Activated CD4-positive, alpha-beta T cell treated with anti-CD3 and anti-CD28 coated beads, Interleukin-2, amount 10 ng/mL, durations not matched to agents 7 days and 5 days (primary cell): ENCODE data around the gene SGSH. TPM values are rescaled to one million over a fixed set of nuclear protein-coding genes. Genes with fewer than 3 reads are reported as not detected.

ENCODE experiments used
- CTCF ChIA-PET: fragments of 350-600 bp; sonication (Branson Sonifier 250); formaldehyde crosslinking; loops from one replicate; lab custom pipeline; 2021; ENCODE audit warnings: antibody characterized with exemption; lab: Charles Lee
- POLR2A ChIA-PET: fragments of 350-600 bp; sonication (Branson Sonifier 250); formaldehyde crosslinking; loops from one replicate; lab custom pipeline; 2021; ENCODE audit warnings: antibody characterized with exemption; lab: Charles Lee
- DNase-seq: peaks from one replicate; pipeline ENCODE4 v3.0.0-alpha.2; 2020
- H3K27ac Mint-ChIP-seq: one replicate; pipeline ENCODE4 v1.8.0; 2021; ENCODE audit warnings: mild to moderate bottlenecking, moderate library complexity, mixed read lengths
- H3K27me3 Mint-ChIP-seq: one replicate; pipeline ENCODE4 v1.8.0; 2021; ENCODE audit warnings: mixed read lengths
- H3K36me3 Mint-ChIP-seq: one replicate; pipeline ENCODE4 v1.8.0; 2021; ENCODE audit warnings: low read depth, mixed read lengths
- H3K4me1 Mint-ChIP-seq: one replicate; pipeline ENCODE4 v1.8.0; 2021; ENCODE audit warnings: mixed read lengths
- H3K4me3 Mint-ChIP-seq: one replicate; pipeline ENCODE4 v1.8.0; 2021; ENCODE audit warnings: mild to moderate bottlenecking, moderate library complexity, mixed read lengths
- H3K9me3 Mint-ChIP-seq: one replicate; pipeline ENCODE4 v1.8.0; 2021; ENCODE audit warnings: mixed read lengths
- total RNA-seq, 2 experiments: library from RNA; stranded (reverse); gene quantifications; one replicate each; pipeline ENCODE4 v1.2.3, GENCODE V29; 2021

SGSH gene
- total RNA-seq, 2 experiments from 2014 or later = 31.5 to 34.3 TPM

DNA sequence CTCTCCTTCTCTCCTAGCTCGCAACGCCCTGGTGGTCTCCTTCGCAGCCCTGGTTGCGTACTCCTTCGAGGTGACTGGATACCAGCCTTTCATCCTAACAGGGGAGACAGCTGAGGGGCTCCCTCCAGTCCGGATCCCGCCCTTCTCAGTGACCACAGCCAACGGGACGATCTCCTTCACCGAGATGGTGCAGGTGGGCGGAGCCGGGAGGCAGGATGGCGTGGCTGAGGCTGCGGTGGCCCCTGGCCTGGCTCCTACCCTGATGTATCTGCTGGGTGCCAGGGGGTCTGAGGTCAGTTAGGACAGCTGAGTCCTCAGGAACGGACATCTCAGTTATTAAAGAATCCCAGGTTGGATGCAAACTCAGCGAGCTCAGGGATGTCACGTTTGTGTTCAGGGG is 16.8 kb upstream of the SGSH start:
- CTCF ChIA-PET = interaction anchor here (1.1 to 1.2 kb wide), 2 partner anchors 10 to 11 kb away, joined by 3 read pairs; no protein-coding TSS in a partner anchor

DNA sequence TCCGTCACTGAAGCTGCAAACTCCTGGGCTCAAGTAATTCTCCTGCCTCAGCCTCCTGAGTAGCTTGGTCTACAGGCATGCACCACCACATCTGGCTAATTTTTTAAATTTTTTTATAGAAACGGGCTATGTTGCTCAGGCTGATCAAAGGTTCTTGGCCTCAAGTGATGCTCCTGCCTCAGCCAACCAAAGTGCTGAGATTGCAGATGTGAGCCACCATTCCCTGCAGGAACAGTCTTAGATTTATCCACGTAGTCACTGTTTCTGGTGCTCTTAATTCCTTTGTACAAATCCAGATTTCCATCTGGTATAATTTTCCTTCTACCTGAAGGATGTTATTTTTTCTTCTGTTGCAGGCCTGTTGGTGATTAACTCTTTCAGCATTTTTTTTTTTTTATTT is 13.1 kb upstream of the SGSH start:
- CTCF ChIA-PET = no interaction called here
- H3K9me3 Mint-ChIP-seq = peaks cover 20% of the 10 kb centered on the region
- no peaks in the 10 kb centered on the region for H3K27me3 Mint-ChIP-seq
- POLR2A ChIA-PET = no interaction called here
- peaks cover 20% of the 10 kb centered on the region for H3K36me3 Mint-ChIP-seq
- DNase-seq = no peak
- no peak overlapping the region for H3K4me3 Mint-ChIP-seq
- no peak overlapping the region for H3K27ac Mint-ChIP-seq
- H3K4me1 Mint-ChIP-seq = no peaks in the 10 kb centered on the region

More for the DNA sequence above, 16.8 kb upstream of the SGSH start:
- peaks cover 14% of the 10 kb centered on the region for H3K9me3 Mint-ChIP-seq
- no peaks in the 10 kb centered on the region for H3K4me1 Mint-ChIP-seq
- no peak overlapping the region for H3K27ac Mint-ChIP-seq
- H3K4me3 Mint-ChIP-seq = no peak overlapping the region
- peaks cover 15% of the 10 kb centered on the region for H3K36me3 Mint-ChIP-seq
- H3K27me3 Mint-ChIP-seq = no peaks in the 10 kb centered on the region
- no peak for DNase-seq
- POLR2A ChIA-PET = no interaction called here

DNA sequence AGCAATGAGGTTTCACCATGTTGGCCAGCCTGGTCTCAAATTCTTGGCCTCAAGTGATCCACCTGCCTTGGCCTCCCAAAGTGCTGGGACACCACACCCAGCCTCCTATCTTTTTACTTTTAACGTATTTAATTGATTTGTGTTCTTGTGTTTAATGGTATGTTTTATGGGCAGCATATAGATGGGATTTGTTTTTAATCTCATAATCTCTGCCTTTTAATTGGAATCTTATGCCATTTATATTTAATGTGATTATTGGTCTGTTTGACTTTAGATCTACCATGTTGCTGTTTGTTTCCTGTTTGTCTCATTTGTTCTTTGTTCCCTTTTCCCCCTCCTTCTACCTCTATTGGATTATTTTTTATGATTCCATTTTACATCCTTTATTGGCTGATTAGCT is 12.3 kb upstream of the SGSH start:
- Mint-ChIP-seq H3K27ac (no peak overlapping the region), H3K4me3 (no peak overlapping the region), H3K27me3 (no peaks in the 10 kb centered on the region), H3K36me3 (peaks cover 20% of the 10 kb centered on the region), H3K9me3 (peaks cover 20% of the 10 kb centered on the region), H3K4me1 (no peaks in the 10 kb centered on the region)
- ChIA-PET POLR2A (no interaction called here), CTCF (interaction anchor here (0.8 to 1.5 kb wide), 2 partner anchors 21 to 29 kb away, joined by 3 to 5 read pairs; no protein-coding TSS in a partner anchor)
- DNase-seq = no peak

DNA sequence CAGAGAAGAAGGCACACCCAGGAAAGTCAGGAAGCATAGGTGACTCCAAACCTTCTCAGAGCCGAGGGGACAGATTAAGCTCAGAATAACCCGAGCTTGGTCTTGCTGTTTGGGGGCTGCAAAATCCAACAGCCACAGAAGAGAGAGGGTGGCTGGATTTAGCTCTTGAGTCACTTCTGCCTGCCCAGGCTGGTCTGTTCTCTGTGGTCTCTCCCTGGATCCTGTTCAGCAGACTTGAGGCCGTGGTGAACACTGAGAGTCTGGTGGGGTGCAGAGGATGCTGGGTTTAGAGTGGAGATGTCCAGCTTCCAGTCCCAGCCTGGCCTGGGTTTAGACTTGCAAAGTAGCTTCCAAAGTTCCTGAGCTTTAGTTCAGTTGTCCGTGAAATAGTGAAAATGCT is 8.9 kb upstream of the SGSH start:
- POLR2A ChIA-PET = interaction anchor here (0.7 kb wide), 1 partner anchor 51 kb away, joined by 3 read pairs; no protein-coding TSS in a partner anchor
- no peak overlapping the region for H3K27ac Mint-ChIP-seq
- H3K36me3 Mint-ChIP-seq = peaks cover 14% of the 10 kb centered on the region
- H3K4me3 Mint-ChIP-seq = no peak overlapping the region
- no peak for DNase-seq
- CTCF ChIA-PET = no interaction called here
- H3K9me3 Mint-ChIP-seq = peaks cover 17% of the 10 kb centered on the region
- peaks cover under 1% of the 10 kb centered on the region for H3K4me1 Mint-ChIP-seq
- H3K27me3 Mint-ChIP-seq = no peaks in the 10 kb centered on the region

DNA sequence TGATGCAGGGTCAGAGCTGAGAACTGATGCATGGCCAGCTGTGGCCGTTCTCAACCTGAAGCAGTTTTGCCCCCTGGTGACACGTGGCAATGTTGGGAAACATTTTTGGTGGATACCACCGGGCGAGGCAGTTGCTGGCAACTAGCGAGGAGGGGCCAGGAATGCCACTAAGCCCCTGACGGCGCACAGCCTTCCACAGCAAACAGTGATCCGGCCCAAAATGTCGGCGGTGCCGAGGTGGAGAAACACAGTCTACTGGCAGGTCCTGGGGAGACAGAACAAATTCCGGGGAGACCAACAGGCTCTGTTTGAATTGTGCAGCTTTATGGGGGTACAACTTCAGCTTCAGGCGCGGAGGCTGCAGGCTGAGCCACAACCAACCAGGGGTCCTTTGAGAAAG is 8.3 kb upstream of the SGSH start:
- DNase-seq = no peak
- H3K4me1 Mint-ChIP-seq = peaks cover 1% of the 10 kb centered on the region
- H3K27ac Mint-ChIP-seq = no peak overlapping the region
- H3K27me3 Mint-ChIP-seq = no peaks in the 10 kb centered on the region
- POLR2A ChIA-PET = interaction anchor here (0.7 kb wide), 1 partner anchor 52 kb away, joined by 3 read pairs; no protein-coding TSS in a partner anchor
- H3K36me3 Mint-ChIP-seq = peaks cover 12% of the 10 kb centered on the region
- no peak overlapping the region for H3K4me3 Mint-ChIP-seq
- CTCF ChIA-PET = no interaction called here
- H3K9me3 Mint-ChIP-seq = peaks cover 16% of the 10 kb centered on the region

DNA sequence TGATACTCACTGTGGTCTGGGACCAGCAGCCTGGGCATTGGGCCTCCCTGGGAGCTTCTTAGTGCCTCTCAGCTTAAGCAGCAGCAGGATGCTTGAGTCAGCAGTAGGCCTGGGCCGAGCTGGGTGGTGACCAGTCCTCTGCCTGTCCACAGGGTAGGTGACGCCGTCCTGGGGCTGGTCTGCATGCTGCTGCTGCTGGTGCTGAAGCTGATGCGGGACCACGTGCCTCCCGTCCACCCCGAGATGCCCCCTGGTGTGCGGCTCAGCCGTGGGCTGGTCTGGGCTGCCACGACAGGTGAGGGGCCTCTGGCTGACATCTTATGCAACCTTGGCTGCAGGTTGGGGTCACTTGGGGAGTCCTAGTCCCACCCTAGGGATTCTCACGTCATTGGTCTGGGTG is 7.5 kb upstream of the SGSH start:
- ChIA-PET CTCF (interaction anchor here (0.5 to 1.7 kb wide), 4 partner anchors 8 to 827 kb away, joined by 3 read pairs; no protein-coding TSS in a partner anchor), POLR2A (no interaction called here)
- H3K9me3 Mint-ChIP-seq = peaks cover 12% of the 10 kb centered on the region
- H3K4me1 Mint-ChIP-seq = peaks cover 1% of the 10 kb centered on the region
- DNase-seq = no peak
- no peak overlapping the region for H3K4me3 Mint-ChIP-seq
- H3K27ac Mint-ChIP-seq = no peak overlapping the region
- peaks cover 8% of the 10 kb centered on the region for H3K36me3 Mint-ChIP-seq
- no peaks in the 10 kb centered on the region for H3K27me3 Mint-ChIP-seq

DNA sequence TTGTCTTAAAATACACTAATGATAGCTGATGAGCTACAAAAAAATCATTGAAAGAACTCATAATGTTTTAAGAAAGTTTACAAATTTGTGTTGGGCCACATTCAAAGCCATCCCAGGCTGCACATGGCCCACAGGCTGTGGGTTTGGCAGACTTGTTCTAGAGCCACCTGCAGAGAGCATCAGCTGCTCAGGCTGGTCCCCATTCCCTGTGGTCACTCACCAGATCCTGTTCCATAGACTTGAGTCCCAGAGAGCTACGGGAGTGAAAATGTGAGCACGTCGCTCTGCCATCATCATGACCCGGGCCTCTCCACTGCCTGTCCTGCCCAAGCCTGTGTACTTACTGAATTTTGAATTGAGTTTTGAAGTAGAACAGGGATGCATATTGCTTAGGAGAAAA is 7.0 kb upstream of the SGSH start:
- Mint-ChIP-seq H3K9me3 (peaks cover 9% of the 10 kb centered on the region), H3K4me1 (peaks cover 1% of the 10 kb centered on the region), H3K36me3 (peaks cover 4% of the 10 kb centered on the region), H3K27ac (no peak overlapping the region), H3K4me3 (no peak overlapping the region), H3K27me3 (no peaks in the 10 kb centered on the region)
- ChIA-PET CTCF (interaction anchor here (0.7 to 2.2 kb wide), 7 partner anchors 8 to 826 kb away, joined by 3 to 9 read pairs (median 3); partner anchors contain the start of gene GAA), POLR2A (no interaction called here)
- no peak for DNase-seq

DNA sequence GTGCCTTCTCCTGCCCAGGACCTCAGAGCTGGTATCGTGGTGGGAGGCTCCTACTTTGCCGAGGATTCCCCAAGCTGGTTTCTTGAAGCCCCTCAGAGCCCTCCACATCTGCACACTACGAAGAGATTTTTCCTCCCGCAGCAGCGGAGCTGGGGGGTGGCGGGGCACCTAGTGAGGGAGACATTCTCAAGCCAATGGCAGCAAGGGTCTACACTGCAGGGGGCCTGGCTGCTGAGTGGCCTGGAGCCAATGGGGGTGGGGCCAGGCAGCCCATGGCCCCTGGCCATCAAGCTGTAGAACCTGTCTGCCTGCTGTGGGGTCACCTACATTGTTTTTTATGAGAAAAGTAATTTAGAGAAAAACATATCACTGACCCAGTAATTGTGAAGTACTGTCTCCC is 5.1 kb upstream of the SGSH start:
- Mint-ChIP-seq H3K36me3 (no peaks in the 10 kb centered on the region), H3K9me3 (no peaks in the 10 kb centered on the region), H3K4me1 (peaks cover 3% of the 10 kb centered on the region), H3K27me3 (no peaks in the 10 kb centered on the region), H3K27ac (no peak overlapping the region), H3K4me3 (no peak overlapping the region)
- POLR2A ChIA-PET = no interaction called here
- CTCF ChIA-PET = interaction anchor here (0.6 to 2.2 kb wide), 4 partner anchors 10 to 124 kb away, joined by 3 to 9 read pairs (median 3); partner anchors contain the start of gene GAA
- DNase-seq = no peak

DNA sequence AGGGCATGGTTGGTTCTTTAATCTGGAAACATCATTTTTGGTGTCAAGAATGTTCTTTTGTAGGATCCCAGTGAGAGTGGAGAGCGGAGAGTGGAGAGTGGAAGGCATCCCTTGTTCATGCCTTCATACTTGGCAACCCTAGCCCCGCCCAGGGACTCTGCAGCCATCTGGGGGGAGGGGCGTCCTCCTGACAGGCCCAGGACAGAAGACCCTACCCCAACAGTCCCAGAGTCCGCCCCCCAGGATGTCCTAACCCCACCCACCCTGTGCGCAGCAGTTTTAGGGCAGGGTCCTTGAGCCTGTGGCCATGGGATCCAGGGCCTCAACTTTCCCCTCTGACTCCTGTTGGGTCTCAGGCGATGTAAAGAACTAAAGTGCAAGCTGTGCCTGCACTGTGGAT is 4.5 kb upstream of the SGSH start:
- Mint-ChIP-seq H3K4me1 (peaks cover 5% of the 10 kb centered on the region), H3K27me3 (no peaks in the 10 kb centered on the region), H3K9me3 (no peaks in the 10 kb centered on the region), H3K36me3 (no peaks in the 10 kb centered on the region), H3K4me3 (no peak overlapping the region), H3K27ac (no peak overlapping the region)
- CTCF ChIA-PET = interaction anchor here (1.6 kb wide), 1 partner anchor 11 kb away, joined by 3 read pairs; no protein-coding TSS in a partner anchor
- POLR2A ChIA-PET = no interaction called here
- DNase-seq = no peak

DNA sequence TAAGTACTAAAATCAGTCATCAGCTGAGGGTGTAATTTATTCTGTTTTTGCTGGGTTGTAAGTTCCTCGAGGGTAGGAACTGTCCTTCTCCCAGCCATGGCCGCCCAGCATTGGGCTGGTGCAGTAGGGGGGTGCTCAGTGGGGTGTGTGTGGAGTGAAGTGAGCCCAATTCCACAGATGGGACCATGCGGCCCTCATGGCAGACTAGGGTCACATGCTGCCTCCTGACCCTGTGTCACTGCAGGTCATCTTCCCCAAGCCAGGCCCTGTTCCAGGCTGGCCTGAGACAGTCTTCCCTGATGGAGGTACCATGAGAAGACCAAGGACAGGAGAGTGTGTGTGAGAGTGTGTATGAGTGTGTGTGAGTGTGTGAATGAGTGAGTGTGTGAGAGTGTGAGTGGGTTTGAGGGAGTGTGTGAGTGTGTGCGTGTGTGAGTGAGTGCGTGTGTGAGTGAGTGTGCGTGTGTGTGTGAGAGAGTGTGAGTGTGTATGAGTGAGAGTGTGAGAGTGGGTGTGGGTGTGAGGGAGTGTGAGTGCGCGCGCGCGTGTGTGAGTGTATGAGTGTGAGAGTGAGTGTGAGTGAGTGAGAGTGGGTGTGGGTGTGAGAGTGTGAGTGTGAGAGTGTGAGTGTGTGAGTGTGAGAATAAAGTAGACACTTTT is 3.8 kb upstream of the SGSH start:
- H3K4me1 Mint-ChIP-seq = peaks cover 13% of the 10 kb centered on the region
- no peak overlapping the region for H3K27ac Mint-ChIP-seq
- CTCF ChIA-PET = no interaction called here
- POLR2A ChIA-PET = interaction anchor here (0.7 kb wide), 1 partner anchor 95 kb away, joined by 3 read pairs; no protein-coding TSS in a partner anchor
- H3K36me3 Mint-ChIP-seq = no peaks in the 10 kb centered on the region
- H3K4me3 Mint-ChIP-seq = no peak overlapping the region
- no peaks in the 10 kb centered on the region for H3K27me3 Mint-ChIP-seq
- no peaks in the 10 kb centered on the region for H3K9me3 Mint-ChIP-seq
- no peak for DNase-seq

DNA sequence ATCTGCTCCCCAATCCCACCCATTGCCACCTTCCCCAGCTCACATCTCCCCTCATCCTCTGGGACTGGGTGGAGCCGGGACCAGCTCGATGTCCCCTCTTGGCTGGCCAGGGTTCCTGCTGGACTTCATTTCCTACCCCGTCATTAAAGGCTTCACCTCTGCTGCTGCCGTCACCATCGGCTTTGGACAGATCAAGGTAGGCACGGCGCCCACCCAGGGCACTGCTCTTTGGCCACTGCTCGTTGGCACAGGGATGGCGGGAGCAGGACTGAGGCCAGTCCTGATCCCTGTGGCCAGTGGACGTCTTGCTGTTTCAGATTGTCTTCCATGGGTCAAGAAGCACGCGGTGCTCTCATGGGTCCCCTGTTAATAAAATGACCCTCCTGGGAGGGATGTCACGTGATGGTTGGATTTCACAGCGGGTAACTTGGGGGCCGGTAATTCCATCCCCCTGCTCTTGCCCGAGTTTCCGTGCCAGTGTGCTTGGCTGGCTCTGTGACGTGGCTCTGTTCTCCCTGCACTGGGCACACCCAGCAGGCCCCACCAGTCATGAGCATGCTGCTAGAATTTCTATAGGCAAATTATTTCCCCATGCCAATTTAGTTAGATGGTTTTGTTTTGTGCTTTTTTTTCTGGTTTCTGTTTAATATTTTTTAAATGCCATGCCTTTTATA is 3.1 kb upstream of the SGSH start:
- no peak overlapping the region for H3K27ac Mint-ChIP-seq
- CTCF ChIA-PET = no interaction called here

DNA sequence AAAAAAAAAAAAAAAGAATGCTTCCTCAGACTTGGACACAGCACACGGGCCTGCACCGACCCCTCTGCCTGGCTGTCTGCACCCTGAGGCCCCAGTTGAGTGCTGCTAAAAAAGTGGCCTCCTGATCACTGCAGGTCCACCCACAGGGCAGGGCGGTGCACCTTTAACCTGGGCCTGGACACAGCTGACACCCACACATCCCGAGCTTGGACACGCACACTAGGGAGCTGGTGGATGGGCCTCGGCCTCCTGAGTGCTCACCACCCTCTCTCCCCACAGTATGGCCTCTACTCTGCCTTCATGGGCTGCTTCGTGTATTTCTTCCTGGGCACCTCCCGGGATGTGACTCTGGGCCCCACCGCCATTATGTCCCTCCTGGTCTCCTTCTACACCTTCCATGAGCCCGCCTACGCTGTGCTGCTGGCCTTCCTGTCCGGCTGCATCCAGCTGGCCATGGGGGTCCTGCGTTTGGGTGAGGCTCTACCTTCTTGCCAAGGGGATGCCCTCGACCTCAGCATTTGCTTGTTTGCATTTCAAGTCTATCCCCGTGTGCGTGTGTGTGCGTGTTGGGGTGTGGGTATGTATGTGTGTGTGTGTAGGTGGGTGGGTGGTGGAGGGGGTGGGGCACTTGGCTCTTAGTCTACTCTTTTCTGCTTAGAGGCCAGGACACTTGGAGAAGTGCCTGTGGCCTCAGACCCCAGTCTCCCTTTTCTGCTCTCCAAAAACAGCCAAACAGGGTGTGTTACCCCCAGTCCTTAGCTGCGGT is 2.4 kb upstream of the SGSH start:
- Mint-ChIP-seq H3K36me3 (peaks cover 1% of the 10 kb centered on the region), H3K27ac (no peak overlapping the region), H3K9me3 (no peaks in the 10 kb centered on the region), H3K27me3 (no peaks in the 10 kb centered on the region), H3K4me3 (no peak overlapping the region), H3K4me1 (peaks cover 21% of the 10 kb centered on the region)
- CTCF ChIA-PET = no interaction called here
- POLR2A ChIA-PET = no interaction called here
- no peak for DNase-seq

More for the DNA sequence above, 3.1 kb upstream of the SGSH start:
- Mint-ChIP-seq H3K4me1 (peaks cover 19% of the 10 kb centered on the region), H3K4me3 (no peak overlapping the region), H3K27me3 (no peaks in the 10 kb centered on the region), H3K36me3 (no peaks in the 10 kb centered on the region), H3K9me3 (no peaks in the 10 kb centered on the region)
- POLR2A ChIA-PET = interaction anchor here (0.7 kb wide), 1 partner anchor 95 kb away, joined by 3 read pairs; no protein-coding TSS in a partner anchor
- DNase-seq = no peak
